Activated CD8-positive, alpha-beta memory T cell treated with anti-CD3 and anti-CD28 coated beads for 48 hours (primary cell): ENCODE data around the gene GOLGA6L10.
"Not testable (repeated sequence)": the region's sequence is repeated elsewhere in the genome, so short reads cannot be mapped to it uniquely, and the experiment has no call there.

Source experiments
- DNase-seq, 3 experiments: peaks; one replicate each; pipeline ENCODE4 v3.0.0-alpha.2; 2020; ENCODE audit warnings: low read depth in 2 of 3, low spot score in 2 of 3

The GOLGA6L10 gene

GRCh38 chr15:82343851-82344250 is 5.4 kb downstream of the GOLGA6L10 start:
- DNase-seq = not testable (repeated sequence)

GRCh38 chr15:82342632-82343374 is 6.5 kb downstream of the GOLGA6L10 start:
- DNase-seq = not testable (repeated sequence)

- not testable (repeated sequence) for DNase-seq
Observed at GRCh38 chr15:82338573-82338972, 10.7 kb downstream of the GOLGA6L10 start.

- DNase-seq = not testable (repeated sequence)
Observed at GRCh38 chr15:82338053-82338452, 11.2 kb downstream of the GOLGA6L10 start.

- DNase-seq = not testable (repeated sequence)
Observed at GRCh38 chr15:82337051-82337450, 12.2 kb downstream of the GOLGA6L10 start.

- DNase-seq = not testable (repeated sequence)
Observed at GRCh38 chr15:82336180-82336647, 13.1 kb downstream of the GOLGA6L10 start.

GRCh38 chr15:82335006-82335405 is 14.3 kb downstream of the GOLGA6L10 start:
- DNase-seq = not testable (repeated sequence)

- not testable (repeated sequence) for DNase-seq
Observed at GRCh38 chr15:82334554-82334932, 14.7 kb downstream of the GOLGA6L10 start.

GRCh38 chr15:82333603-82334553 is 15.4 kb downstream of the GOLGA6L10 start:
- not testable (repeated sequence) for DNase-seq

GRCh38 chr15:82332711-82333602 is 16.3 kb downstream of the GOLGA6L10 start:
- DNase-seq = not testable (repeated sequence)

- DNase-seq = not testable (repeated sequence)
Observed at GRCh38 chr15:82331576-82332304, 17.5 kb downstream of the GOLGA6L10 start.

GRCh38 chr15:82330921-82331320 is 18.4 kb downstream of the GOLGA6L10 start:
- DNase-seq = not testable (repeated sequence)

GRCh38 chr15:82329039-82329438 is 20.2 kb downstream of the GOLGA6L10 start:
- DNase-seq = not testable (repeated sequence)

GRCh38 chr15:82327372-82327771 is 21.9 kb downstream of the GOLGA6L10 start:
- not testable (repeated sequence) for DNase-seq

- DNase-seq = not testable (repeated sequence)
Observed at GRCh38 chr15:82326896-82327295, 22.4 kb downstream of the GOLGA6L10 start.

GRCh38 chr15:82325646-82326045 is 23.6 kb downstream of the GOLGA6L10 start:
- DNase-seq = not testable (repeated sequence)

GRCh38 chr15:82324831-82325230 is 24.4 kb downstream of the GOLGA6L10 start:
- DNase-seq = not testable (repeated sequence)

GRCh38 chr15:82322488-82322887 is 26.8 kb downstream of the GOLGA6L10 start:
- DNase-seq = not testable (repeated sequence)

GRCh38 chr15:82320861-82321260 is 28.4 kb downstream of the GOLGA6L10 start:
- DNase-seq = not testable (repeated sequence)
